Ovary (tissue), 9 donors: ENCODE measurements around the gene CFAP43. TPM values are rescaled to one million over a fixed set of nuclear protein-coding genes. Genes with fewer than 3 reads are reported as not detected.
A peak's percentile ranks its signal among the peaks of the same experiment; 100 is the strongest.

Source experiments
- DNase-seq, 5 donors: peaks; one replicate each; pipeline ENCODE4 v3.0.0-alpha.2; 2019 to 2020
- H3K27ac ChIP-seq, 2 donors: fragments of 200-600 bp; one replicate each; pipeline versions ENCODE4 v1.5.1 to v1.8.0; 2019 to 2022
- H3K27me3 ChIP-seq: fragments of 200-600 bp; one replicate; pipeline ENCODE4 v1.8.0; 2022
- H3K36me3 ChIP-seq: fragments of 200-600 bp; sonication (generic); one replicate; pipeline ENCODE4 v1.5.1; 2019
- H3K4me1 ChIP-seq: one replicate; pipeline ENCODE4 v1.8.1; 2013; ENCODE audit warnings: mild to moderate bottlenecking, moderate library complexity; ENCODE audit not compliant: insufficient read depth
- H3K4me3 ChIP-seq: fragments of 200-600 bp; sonication (generic); one replicate; pipeline ENCODE4 v1.5.1; 2017
- H3K9me3 ChIP-seq, 2 donors: fragments of 200-600 bp in 1 of 2; sonication (generic) in 1 of 2; one replicate each; pipeline versions ENCODE4 v1.5.1 to v1.8.1; 2013 to 2019; ENCODE audit warnings: mild to moderate bottlenecking in 1 of 2, moderate library complexity in 1 of 2
- EP300 ChIP-seq: sonication (generic); formaldehyde crosslinking; IDR thresholded peaks from one replicate; pipeline ENCODE4 v1.6.1; 2017; ENCODE audit warnings: antibody characterized with exemption
- POLR2A ChIP-seq: fragments of 450-650 bp; IDR thresholded peaks from one replicate; pipeline ENCODE4 v1.6.1; 2017; ENCODE audit warnings: antibody characterized with exemption, mild to moderate bottlenecking, moderate library complexity
- WGBS, 3 donors: extraction: QIAGEN DNeasy Blood & Tissue Kit in 1 of 3; methylation state at CpG; one replicate each; pipeline versions ENCODE4 v1.1.5 to v1.1.7; 2013 to 2017; 5-methylcytosine and 5-hydroxymethylcytosine counted together
- intact Hi-C, 4 donors: fragments of 100-400 bp; cut with DNase I; formaldehyde crosslinking; loops; one replicate each; pipeline versions ENCODE4 v1.11.0 to v1.15.1; 2022 to 2023
- microRNA counts: library from miRNA; unstranded; fragments of <30 nt; microRNA quantifications from one replicate; lab custom pipeline; 2016
- microRNA-seq, 3 donors: library from miRNA; unstranded; fragments of <30 nt; microRNA quantifications; one replicate each; pipeline versions ENCODE4 to v1.2.0, GENCODE V29; 2019 to 2020
- polyA plus RNA-seq, 2 donors: library from polyadenylated mRNA; stranded (reverse); fragments of 200-250 nt in 1 of 2; fragments of 350-450 nt in 1 of 2; fragmentation: Illumina TruSeq in 1 of 2; extraction: RNeasy Lipid Tissue Mini Kit (QIAGEN cat#74804) in 1 of 2; gene quantifications; one replicate each; pipeline ENCODE4 v1.2.3, GENCODE V29; 2013 to 2014
- small RNA-seq: library from RNA; depleted of rRNA; stranded (forward); fragments of <200 nt; gene quantifications from one replicate; pipeline ENCODE3, GENCODE V24; 2016
- total RNA-seq, 7 donors: library from RNA; depleted of rRNA in 2 of 7; stranded (reverse); fragments of >200 nt in 2 of 7; fragmentation: NEBNext Ultra II Directional in 3 of 7; extraction: Animal tissue kit (Norgen Biotek cat#: 25700) in 3 of 7; gene quantifications; one replicate each; pipeline versions ENCODE4 v1.1.0 to v1.2.4, GENCODE V29; 2016 to 2023
- TF ChIP-seq, protein P1 (sequence below), 3 donors: fragments of 450-650 bp in 2 of 3; fragments of 200-600 bp in 1 of 3; IDR thresholded peaks; one replicate each; pipeline versions ENCODE4 v1.5.1 to v1.8.0; 2016 to 2022; ENCODE audit warnings: antibody characterized with exemption in 3 of 3, mild to moderate bottlenecking in 1 of 3
- donor health status: DM: no; HTN: no; CAD: no; lungs with moderate emphysema.
- donor health status: DM: no; HTN: no; CAD: no.
- donor health status: Bipolar disorder and iron deficiency.
- donor health status: DM: yes; HTN: yes; CAD: no.
- donor health status: DM: no; HTN: no; CAD: no.
- donor health status: DM: yes; HTN: yes; CAD: no.

Gene CFAP43
- total and polyA plus RNA-seq, 9 donors: 1.1 to 58.6 (median 2.6) TPM

DNA sequence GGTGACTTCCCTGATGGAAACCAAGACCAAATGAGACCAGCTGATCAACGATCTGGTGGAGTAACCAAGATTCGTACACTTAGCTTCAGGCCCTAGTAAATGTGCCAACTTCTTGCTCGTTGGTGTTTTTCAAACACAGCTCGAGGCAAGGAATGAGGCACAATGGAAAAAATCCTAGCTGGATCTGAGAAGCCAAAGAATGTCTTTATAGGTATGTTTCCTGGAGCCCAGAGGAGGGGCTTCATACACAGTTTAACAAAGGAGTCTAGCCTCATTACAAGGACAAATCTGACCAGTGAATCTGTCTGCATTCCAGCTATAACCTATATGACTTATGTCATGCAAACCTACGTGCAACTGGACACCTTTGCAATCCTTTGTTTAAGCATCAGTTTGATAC lies 150.2 kb downstream of the CFAP43 start:
- 67 to 77% (median 71%) methylated on average over 5 of the region's 5 CpGs for WGBS, 3 donors
- TF ChIP-seq POLR2A: no peak
- DNase-seq: no peak
- H3K4me1 ChIP-seq: no peaks in the 10 kb centered on the region
- no peaks in the 10 kb centered on the region for H3K9me3 ChIP-seq
- H3K4me3 ChIP-seq: no peak overlapping the region
- no peaks in the 10 kb centered on the region for H3K27me3 ChIP-seq
- H3K27ac ChIP-seq: no peak overlapping the region
- no peaks in the 10 kb centered on the region for H3K36me3 ChIP-seq
- intact Hi-C loops: no loop called here

DNA sequence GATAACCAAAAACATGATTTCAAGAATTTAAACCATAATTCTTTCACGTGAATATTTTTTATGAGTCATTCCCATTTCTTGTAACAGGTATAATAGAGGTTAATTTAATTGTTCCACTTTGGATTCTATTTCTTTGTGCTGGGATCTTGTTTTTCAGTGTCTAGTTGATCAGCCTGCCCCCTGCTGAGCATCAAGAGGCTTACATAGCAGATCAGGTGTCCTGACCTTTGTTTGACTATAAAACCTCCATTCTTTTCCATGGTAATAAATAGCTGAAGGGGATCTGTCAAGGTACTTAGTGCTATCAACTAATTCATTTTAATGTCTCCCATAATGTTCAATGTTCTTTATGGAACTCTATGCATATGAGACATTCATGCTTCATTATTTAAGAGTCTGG lies 151.4 kb downstream of the CFAP43 start:
- no peaks in the 10 kb centered on the region for H3K9me3 ChIP-seq
- no peaks in the 10 kb centered on the region for H3K36me3 ChIP-seq
- no peak for DNase-seq
- intact Hi-C loops: no loop called here
- 42 to 55% (median 54%) methylated on average over 1 of the region's 1 CpG for WGBS, 3 donors
- TF ChIP-seq EP300 (no peak), POLR2A (no peak)
- TF ChIP-seq, protein P1, sequence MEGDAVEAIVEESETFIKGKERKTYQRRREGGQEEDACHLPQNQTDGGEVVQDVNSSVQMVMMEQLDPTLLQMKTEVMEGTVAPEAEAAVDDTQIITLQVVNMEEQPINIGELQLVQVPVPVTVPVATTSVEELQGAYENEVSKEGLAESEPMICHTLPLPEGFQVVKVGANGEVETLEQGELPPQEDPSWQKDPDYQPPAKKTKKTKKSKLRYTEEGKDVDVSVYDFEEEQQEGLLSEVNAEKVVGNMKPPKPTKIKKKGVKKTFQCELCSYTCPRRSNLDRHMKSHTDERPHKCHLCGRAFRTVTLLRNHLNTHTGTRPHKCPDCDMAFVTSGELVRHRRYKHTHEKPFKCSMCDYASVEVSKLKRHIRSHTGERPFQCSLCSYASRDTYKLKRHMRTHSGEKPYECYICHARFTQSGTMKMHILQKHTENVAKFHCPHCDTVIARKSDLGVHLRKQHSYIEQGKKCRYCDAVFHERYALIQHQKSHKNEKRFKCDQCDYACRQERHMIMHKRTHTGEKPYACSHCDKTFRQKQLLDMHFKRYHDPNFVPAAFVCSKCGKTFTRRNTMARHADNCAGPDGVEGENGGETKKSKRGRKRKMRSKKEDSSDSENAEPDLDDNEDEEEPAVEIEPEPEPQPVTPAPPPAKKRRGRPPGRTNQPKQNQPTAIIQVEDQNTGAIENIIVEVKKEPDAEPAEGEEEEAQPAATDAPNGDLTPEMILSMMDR (IDR thresholded peaks at IDR 0.05): no peak
- H3K27ac ChIP-seq: no peak overlapping the region
- H3K27me3 ChIP-seq: no peaks in the 10 kb centered on the region
- H3K4me3 ChIP-seq: no peak overlapping the region
- H3K4me1 ChIP-seq: no peaks in the 10 kb centered on the region

MicroRNAs within 50 kb of the gene (microRNA counts, 767-probe panel; counts per million panel counts)
- microRNA hsa-miR-609 (lab: Ali Mortazavi, UCI): 530 counts per million, percentile 78 among the panel's probes with 10 or more counts

Small RNA genes lying within 50 kb of the gene (microRNA-seq; reads per million reads assigned to microRNA genes)
- gene MIR4482: 0 reads per million in 3 donors
- 0 to 0.16 (median 0) reads per million in 3 donors for gene MIR609

Small RNA genes lying within 50 kb of the gene (small RNA-seq; reads per million reads assigned to genes)
- 0.20 reads per million for gene MIR4482
- not detected for gene MIR609

Other genes with a start within 250 kb of the CFAP43 start
- gene COL17A1, start 146.5 kb downstream of the CFAP43 start, total RNA-seq: under 1 TPM in 5 of 7 donors, not detected in 2; 0.23 to 0.90 (median 0.46) TPM
- gene COL17A1, start 146.5 kb downstream of the CFAP43 start, polyA plus RNA-seq: under 1 TPM; 0.17 to 0.67 TPM
- gene SFR1, start 110.2 kb downstream of the CFAP43 start, total RNA-seq: 10 to 100 TPM in 2 of 7 donors, 1 to 10 TPM in 5; 6.0 to 12.0 (median 7.9) TPM
- gene SFR1, start 110.2 kb downstream of the CFAP43 start, polyA plus RNA-seq: 10 to 100 TPM in 1 of 2 donors, 1 to 10 TPM in 1; 5.6 to 10.9 TPM
- 100 to 1,000 TPM in 1 of 7 donors, 10 to 100 TPM in 6; 58.7 to 110 (median 86.9) TPM for gene GSTO1, start 22.5 kb upstream of the CFAP43 start, total RNA-seq
- gene GSTO1, start 22.5 kb upstream of the CFAP43 start, polyA plus RNA-seq: 100 to 1,000 TPM in 1 of 2 donors, 10 to 100 TPM in 1; 91.0 to 125 TPM
- 10 to 100 TPM in 5 of 7 donors, 1 to 10 TPM in 2; 3.7 to 19.0 (median 12.6) TPM for gene GSTO2, start 36.8 kb upstream of the CFAP43 start, total RNA-seq
- 10 to 100 TPM in 1 of 2 donors, 1 to 10 TPM in 1; 6.5 to 10.5 TPM for gene GSTO2, start 36.8 kb upstream of the CFAP43 start, polyA plus RNA-seq
- 10 to 100 TPM; 15.7 to 38.1 (median 29.2) TPM for gene ITPRIP, start 106.1 kb upstream of the CFAP43 start, total RNA-seq
- gene ITPRIP, start 106.1 kb upstream of the CFAP43 start, polyA plus RNA-seq: 10 to 100 TPM; 10.1 to 16.2 TPM
- gene CFAP58, start 121.5 kb upstream of the CFAP43 start, total RNA-seq: 1 to 10 TPM in 2 of 7 donors, under 1 TPM in 5; 0.17 to 7.9 (median 0.60) TPM
- gene CFAP58, start 121.5 kb upstream of the CFAP43 start, polyA plus RNA-seq: 1 to 10 TPM in 1 of 2 donors, under 1 TPM in 1; 0.25 to 1.0 TPM